ENCODE data around the gene TRIM9.

- TF ChIP-seq CTCF (IDR thresholded peaks at IDR 0.05 in 4 of 5, conservative IDR thresholded peaks at IDR 0.05 in 1 of 5): no peak
- TF ChIP-seq POLR2A (IDR thresholded peaks at IDR 0.05): no peak
Measured at GRCh38 chr14:51086044-51086443, 8.9 kb downstream of the TRIM9 start.

Data from gastrocnemius medialis (tissue), 4 donors.